ENCODE measurements around the gene HPS5.

The HPS5 gene

GRCh38 chr11:18288911-18289310 is 33.0 kb downstream of the HPS5 start:
- no peak for DNase-seq (ENCODE audit: low read depth, low spot score)
- no peak overlapping the region for H3K4me3 ChIP-seq (ENCODE audit: low read depth, low read length)
- in situ Hi-C loops (cut with HindIII; ENCODE audit: low sequenced_read_pairs) = no loop called here
- TF ChIP-seq CTCF (IDR thresholded peaks at IDR 0.05; ENCODE audit: low read depth, low read length) = no peak

- TF ChIP-seq CTCF (IDR thresholded peaks at IDR 0.05; ENCODE audit: low read depth, low read length) = no peak
- H3K4me3 ChIP-seq (ENCODE audit: low read depth, low read length) = no peak overlapping the region
- in situ Hi-C loops (cut with HindIII; ENCODE audit: low sequenced_read_pairs) = no loop called here
- no peak for DNase-seq (ENCODE audit: low read depth, low spot score)
These were observed 36.1 kb downstream of the HPS5 start for GRCh38 chr11:18285841-18286240.

GRCh38 chr11:18282626-18283025 is 39.3 kb downstream of the HPS5 start:
- DNase-seq (ENCODE audit: low read depth, low spot score) = no peak
- in situ Hi-C loops (cut with HindIII; ENCODE audit: low sequenced_read_pairs) = no loop called here
- no peak overlapping the region for H3K4me3 ChIP-seq (ENCODE audit: low read depth, low read length)
- no peak for TF ChIP-seq CTCF (IDR thresholded peaks at IDR 0.05; ENCODE audit: low read depth, low read length)

DNA sequence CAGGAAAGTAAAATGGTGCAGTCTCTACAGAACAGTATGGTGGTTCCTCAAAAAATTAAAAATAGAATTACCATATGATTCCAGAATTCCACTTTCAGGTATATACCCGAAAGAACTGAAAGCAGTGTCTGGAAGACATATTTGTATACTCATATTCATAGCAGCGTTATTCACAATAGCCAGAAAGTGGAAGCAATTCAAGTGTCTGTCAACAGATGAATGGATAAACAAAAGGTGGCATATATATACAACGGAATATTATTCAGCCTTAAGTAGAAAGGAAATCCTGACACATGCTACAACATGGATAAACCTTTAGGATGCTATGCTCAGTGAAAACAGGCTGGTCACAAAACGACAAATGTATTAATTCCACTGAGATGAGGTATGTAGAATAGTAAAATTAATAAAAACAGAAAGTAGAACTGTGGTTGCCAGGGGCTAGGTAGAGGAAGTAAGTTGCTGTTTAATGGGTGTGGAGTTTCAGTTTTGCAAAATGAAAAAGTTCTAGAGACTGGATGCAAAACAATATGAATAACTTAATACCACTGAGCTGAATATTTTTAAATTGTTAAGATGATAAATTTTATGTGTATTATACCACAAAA is 41.4 kb downstream of the HPS5 start:
- H3K4me3 ChIP-seq (ENCODE audit: low read depth, low read length) = no peak overlapping the region
- TF ChIP-seq CTCF (IDR thresholded peaks at IDR 0.05; ENCODE audit: low read depth, low read length) = no peak
- in situ Hi-C loops (cut with HindIII; ENCODE audit: low sequenced_read_pairs) = no loop called here
- no peak for DNase-seq (ENCODE audit: low read depth, low spot score)

DNA sequence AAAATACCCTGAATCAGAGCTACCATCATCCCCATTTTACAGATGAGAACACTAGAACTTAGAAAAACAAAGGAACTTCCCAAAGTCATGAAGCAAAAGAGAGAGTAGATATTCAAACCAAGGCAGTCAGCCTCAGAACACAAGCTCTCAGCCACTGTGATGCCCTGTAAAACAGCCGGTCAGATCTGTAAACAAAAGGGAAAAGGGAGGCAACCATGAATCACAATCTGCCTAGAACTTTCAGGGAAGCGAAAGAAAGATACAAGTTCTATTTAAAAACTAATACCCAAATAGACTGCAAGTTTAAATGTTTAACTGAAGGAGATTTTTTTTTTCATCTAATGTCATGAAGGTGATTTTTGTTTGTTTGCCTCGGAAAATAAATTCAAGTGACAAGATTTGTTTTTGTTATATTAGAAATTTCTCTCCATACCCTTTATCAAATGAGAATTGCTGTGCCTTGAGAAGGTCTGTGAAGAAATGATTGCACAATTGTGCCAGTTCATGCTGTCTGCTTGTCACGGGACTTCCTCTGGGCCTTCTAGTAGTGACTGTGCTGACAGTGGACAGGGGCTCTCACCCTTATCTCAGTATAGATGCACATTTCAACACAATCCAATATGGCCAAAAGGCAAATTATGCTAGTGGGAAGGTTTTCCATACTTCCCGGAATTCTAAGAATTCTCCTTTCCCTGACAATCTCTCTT is 44.2 kb downstream of the HPS5 start:
- no peak for DNase-seq (ENCODE audit: low read depth, low spot score)
- TF ChIP-seq CTCF (IDR thresholded peaks at IDR 0.05; ENCODE audit: low read depth, low read length) = no peak
- in situ Hi-C loops (cut with HindIII; ENCODE audit: low sequenced_read_pairs) = no loop called here
- H3K4me3 ChIP-seq (ENCODE audit: low read depth, low read length) = no peak overlapping the region

GRCh38 chr11:18271206-18271605 is 50.7 kb downstream of the HPS5 start:
- in situ Hi-C loops (cut with HindIII; ENCODE audit: low sequenced_read_pairs) = no loop called here
- TF ChIP-seq CTCF (IDR thresholded peaks at IDR 0.05; ENCODE audit: low read depth, low read length) = no peak

More at GRCh38 chr11:18271206-18271605, 50.7 kb downstream of the HPS5 start:
- no peak overlapping the region for H3K4me3 ChIP-seq (ENCODE audit: low read depth, low read length)
- no peak for DNase-seq (ENCODE audit: low read depth, low spot score)
